Activated CD8-positive, alpha-beta memory T cell treated with anti-CD3 and anti-CD28 coated beads for 1 hour (primary cell): ENCODE measurements around the gene NUDT1.

Experiments
- DNase-seq, 2 donors: peaks; one replicate each; pipeline ENCODE4 v3.0.0-alpha.2; 2020; ENCODE audit warnings: low read depth in 1 of 2; ENCODE audit errors: extremely low read depth in 1 of 2

The NUDT1 gene

DNA sequence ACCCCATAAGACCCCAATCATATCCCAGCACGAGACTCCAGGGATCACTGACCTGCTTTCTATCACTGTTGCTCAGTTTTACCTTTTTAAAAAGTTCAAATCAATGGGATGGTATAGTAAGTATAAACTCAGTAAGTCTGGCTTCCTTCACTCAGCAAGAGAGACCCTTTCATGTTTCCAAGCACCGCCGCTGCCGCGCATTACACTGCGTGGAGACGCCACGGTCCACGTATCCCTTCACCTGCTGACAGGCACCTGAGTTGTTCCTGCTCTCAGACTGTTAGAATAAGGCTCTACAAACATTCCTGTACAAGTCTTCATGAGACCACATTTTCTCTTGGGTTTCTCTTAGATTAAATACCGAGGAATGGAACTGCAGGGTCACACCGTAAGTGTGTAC lies 37.6 kb upstream of the NUDT1 start:
- DNase-seq = no peak

DNA sequence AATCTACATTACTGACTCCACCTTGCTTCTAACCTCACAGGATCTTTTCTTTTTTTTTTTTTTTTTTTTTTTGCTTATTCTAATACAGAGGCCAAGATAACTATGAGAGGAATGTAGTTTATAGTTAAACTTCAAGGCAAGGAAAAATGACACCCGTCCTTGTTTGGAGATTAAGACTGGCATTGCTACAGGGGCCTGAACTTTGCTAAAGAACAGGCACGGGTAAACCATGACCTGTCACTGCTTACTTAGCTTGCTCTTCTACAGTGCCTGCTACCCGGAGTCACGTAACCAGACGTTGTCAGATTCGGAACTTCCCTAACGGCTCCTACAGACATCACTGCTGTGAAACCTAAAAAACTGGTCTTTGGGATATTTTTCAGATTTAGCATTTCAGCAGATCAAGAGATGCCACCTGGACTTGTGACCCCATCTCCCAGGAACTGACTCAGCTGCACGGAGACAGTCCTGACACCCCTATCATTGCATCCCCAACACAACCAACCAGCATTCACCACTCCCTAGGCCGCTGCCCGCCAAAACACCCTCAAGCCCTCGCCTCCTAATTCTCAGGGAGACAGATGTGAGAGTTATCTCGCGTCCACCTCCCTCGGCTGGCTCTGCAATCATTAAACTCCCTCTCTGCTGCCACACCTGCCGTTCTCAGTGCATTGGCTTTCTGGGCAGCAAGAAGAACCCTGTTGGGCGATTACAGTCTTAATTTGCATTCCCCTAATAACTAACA lies 36.8 kb upstream of the NUDT1 start:
- DNase-seq = no peak

DNA sequence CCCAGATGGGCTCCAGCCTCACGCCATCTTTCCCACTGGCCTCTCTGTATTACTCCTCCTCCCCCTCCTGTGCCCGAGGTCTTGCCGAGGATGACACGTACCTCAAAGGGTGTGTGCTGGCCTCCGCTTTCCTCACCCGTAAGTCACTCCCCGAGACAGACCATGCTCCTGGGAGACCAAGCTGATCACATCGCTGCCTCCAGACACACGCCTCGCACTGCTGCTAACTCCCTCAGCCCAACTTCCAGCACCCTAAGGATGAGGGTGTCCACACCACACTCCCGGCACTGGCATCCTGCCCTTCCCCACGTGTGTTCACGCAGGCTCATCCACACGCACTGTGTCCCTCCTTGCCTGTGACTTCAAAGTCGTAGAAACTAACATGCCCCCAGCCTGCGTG lies 33.3 kb upstream of the NUDT1 start:
- no peak for DNase-seq

DNA sequence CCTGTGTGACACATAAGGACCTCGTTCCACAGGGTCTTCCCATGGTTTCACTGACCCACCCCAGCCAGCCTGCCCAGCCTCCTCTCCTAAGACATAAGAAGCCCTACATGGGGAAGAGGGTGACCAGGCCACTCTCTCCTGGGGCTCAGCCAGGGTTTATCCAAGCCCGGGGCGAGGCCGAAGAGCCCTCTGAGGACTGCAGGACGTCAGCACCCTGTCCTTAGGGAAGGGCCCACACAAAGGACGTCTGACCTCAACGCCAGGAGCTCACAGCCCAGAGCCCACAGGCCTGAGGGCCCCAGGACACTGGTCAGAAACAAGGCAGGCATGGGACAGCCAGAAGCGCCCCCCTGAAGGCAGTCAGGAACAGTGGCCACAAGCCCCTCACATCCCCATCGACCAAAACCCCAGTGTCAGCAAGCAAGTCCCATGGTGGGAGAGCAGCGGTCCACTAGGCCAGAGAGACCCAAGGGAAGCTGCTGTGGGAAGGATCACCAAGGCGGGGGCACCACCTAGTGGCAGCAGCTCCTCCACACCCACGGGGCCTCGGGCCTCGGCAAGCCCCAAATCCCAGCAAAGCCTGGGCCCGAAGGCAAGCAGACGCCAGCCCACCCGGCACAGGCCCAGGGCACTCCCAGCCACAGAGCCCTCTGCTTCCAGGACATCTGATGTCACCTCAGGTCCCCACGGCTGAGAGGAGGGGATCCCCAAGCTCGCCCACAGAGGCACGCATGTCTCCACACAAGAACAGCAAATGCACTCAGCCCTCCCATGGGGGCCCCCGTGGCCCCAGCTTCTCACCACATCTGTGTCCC lies 32.7 kb upstream of the NUDT1 start:
- peak in 1 of 2 donors; percentile 24 for DNase-seq

DNA sequence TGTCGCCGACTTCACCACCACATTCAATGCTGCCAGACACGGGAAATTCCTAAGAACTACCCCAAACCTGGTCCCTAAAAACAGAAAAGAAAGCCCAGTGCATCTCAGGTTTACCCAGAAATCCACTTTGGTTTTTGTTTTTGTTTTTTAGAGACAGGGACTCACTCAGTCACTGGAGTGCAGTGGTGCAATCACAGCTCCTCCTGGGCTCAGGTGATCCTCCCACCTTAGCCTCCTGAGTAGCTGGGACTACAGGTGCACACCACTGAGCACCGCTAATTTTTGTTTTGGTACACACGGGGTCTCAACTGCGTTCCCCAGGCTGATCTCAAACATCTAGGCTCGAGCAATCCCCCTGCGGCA lies 32.1 kb upstream of the NUDT1 start:
- DNase-seq = no peak

DNA sequence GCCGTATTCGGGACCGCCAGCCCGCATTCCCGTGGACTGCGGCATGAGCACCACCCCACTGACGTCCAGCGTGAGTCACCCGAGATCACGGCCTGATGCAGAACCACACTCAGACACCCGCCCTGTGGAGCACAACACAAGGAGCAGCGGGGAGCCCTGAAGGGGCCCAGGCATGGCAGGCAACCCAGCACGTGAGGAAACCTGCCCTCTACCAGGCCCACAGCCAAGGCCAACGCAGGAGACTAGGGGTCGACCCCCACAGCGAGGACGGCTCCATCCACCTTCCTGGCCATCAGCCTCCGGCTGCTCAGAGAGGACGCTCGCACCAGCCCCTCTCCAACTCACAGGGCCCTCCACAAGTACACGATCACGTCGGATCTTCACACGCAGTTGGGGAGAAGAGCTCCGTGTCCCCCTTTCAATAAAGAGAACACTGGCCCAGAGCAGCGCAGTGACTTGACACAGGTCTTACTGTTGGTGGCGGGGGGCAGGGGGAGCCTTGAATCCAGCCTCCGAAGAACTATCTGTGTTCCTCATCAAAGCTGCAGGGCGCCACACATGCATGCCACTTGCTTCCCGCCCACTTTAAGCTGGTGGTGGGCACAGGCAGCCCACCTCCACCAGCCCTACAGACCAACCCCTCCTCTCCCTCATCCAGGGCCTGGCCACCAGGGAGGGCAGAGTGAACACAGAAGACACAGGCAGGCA lies 31.3 kb upstream of the NUDT1 start:
- no peak for DNase-seq

DNA sequence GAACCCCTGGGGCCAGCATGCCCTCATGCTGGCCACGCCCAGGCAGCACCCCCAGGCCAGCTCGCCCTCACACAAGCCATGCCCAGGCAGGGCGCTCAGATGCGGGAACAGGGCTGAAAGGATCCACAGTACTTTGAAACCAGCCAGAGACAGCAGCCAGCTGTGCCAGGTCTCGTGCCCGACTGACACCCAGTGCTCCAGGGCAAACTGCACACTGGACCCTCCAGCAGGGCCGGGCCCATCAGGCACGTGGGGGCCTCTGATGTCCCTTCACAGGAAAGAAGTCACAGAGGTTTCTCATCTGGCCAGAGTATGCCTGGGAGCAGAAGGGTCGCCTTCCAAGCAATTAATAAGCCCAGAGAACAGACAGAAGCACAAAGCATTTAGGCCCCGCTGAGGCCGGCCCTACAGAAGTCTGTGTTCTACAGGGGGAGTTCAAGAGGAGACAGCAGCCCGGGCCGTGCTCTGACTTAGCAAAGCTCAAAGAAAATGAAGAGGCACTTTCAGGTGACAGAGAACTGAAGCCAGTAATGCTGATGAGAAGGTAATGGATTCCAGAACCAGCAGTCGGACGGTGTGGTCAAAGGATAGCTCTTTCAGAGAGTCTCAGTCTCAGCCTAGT lies 30.7 kb upstream of the NUDT1 start:
- DNase-seq = no peak

DNA sequence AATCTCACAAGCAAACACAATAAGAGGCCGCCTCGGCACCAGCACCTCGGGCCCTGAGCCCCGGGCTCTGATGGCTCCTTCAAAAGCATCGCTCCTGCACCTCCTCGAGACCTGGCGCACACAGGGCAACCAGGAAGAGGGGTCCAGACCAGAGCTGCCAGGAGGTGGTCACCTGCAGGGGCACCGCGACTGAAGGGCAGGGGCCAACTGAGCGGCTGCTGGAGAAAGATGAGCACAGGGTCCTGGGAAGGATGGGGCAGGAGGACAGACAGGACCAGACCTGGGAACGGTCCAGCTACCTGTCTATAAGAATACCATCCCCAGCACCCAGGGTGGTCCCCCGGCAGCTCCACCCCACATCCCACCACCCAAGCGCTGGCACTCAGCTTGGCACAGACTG lies 30.1 kb upstream of the NUDT1 start:
- DNase-seq = no peak

DNA sequence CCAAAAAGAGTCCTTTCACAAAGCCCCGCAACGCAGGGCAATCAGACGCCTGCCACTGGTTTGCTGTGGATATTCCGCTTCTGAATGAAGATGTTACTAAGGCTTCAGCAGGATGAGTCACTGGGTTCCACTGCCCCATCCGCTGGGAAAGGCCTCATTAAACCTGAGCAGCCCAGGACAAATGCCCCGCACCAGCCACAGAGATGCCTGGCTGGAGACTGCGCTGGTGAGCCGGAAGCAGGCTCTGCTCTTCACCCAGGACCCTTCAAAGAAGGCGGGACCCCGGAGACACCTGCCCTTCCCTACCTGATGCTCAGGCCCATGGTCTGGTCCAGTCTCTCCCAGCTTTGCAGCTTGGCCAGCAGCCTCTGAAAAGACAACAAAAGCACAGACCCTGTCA lies 29.1 kb upstream of the NUDT1 start:
- no peak for DNase-seq

DNA sequence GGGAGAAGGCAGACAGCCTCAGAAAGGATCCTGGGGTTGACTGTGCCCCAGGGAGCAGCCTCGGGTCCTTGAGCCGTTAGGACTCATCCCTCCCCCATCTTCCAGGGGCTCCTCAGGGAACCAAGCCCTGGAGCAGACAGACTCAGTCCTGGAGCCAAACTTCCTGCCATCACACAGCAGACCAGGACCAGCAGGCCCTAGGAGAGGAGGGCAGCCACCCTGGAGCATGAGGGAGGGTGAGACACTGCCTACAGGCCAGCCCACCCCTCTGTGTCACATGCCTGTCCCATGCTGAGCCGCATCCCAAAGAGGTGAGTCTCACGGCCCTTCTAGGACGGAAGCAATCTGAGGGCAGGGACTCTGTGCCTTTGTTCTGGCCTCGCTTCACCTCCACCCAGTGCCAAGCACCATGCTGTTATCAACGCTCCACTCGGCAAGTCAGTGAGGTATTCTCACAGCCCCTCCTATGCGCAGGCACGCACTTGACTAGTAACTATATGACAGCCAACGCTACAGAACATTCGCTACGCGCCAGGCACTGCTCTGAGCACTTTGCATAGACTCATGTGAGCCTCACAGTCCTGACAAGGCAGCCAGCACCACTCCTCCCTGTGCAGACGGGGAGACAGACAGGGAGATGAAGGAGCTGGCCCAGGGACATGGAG lies 28.3 kb upstream of the NUDT1 start:
- no peak for DNase-seq

DNA sequence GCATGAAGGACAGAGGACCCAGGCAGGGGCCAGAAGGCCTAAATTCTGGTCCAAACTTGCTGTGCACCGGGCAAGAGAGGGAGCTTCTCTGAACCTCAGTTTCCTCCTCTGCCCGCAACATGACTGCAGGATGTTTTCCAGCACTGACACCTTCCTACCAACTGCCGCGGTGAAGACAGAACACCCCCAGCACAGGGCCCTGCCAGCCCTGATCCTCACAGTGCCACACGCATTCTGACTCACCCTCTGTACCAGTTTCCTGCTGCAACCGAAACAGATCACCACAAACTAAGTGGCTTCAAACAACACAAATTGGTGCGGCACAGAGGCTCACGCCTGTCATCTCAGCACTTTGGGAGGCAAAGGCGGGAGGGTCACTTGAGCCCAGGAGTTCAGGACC lies 27.4 kb upstream of the NUDT1 start:
- DNase-seq = no peak

DNA sequence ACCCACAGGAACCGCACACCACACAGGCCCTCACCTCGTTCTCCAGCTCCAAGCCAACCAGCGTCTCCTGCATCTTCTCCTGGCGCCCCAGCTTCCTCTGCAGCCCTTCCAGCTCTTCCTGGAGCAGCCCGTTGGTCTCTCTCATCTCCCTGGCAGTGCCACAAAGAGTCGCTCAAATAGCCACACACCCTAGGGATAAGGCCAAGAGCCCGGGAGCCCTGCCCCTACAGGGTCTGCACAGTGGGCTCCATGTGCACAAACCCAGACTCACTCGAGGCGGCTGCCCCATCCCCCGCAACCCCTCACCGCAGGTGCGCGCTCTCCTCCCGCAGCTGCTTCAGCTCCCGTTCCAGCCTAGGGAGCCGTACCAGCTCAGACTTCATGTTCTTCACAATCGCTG lies 26.2 kb upstream of the NUDT1 start:
- DNase-seq = no peak

DNA sequence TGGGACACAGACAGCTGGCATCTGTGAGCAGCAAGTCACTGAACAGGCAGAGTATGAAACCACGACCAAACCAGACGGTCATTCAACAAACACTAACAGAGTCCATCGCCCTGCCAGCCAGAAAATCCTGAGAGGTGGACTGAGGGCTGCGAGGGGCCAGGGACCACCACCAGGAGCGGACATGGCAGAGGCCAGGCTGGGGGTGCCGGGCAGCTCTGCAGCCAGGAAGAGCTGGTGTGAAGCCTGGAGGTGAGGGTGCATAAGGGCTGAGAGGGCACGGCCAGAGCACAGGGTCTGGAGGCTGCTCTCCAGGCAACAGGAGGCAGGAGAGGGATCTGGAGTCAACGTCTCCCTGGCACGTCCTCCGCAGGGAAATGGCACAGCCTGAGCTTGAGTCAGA lies 24.8 kb upstream of the NUDT1 start:
- no peak for DNase-seq

DNA sequence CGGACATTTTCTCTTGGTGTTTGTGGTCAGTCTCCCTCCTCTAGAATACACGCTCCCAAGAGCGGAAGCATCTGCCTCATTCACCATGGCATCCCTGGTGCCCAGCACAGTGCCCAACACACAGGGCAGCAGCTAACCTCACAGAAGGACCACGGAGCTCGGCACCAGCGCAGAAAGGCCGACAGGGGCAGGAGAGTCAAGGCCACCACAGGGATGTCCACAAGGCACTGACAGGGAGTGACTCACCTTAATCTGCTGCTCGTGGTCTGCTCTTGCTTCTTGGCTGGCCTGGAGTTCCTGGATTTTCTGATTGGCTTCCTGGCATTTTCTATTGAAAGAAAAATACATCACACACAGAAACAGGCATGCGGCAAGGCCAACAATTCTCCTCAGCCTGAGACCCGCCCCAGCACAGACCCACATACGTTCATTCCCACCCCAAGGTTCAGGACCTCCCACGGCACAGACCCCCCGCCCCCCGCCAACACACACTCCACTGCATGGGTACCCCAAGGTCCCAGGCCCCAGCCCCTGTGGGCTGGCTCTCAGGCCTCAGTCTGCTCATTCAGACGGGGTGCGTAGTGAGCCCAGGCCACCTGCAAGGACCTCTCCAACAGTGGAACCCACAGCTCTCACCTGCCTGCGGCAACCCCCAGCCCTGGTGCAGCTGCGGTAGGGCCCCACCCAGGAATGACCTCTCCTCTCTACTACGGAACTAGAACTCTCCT lies 24.1 kb upstream of the NUDT1 start:
- DNase-seq = no peak

DNA sequence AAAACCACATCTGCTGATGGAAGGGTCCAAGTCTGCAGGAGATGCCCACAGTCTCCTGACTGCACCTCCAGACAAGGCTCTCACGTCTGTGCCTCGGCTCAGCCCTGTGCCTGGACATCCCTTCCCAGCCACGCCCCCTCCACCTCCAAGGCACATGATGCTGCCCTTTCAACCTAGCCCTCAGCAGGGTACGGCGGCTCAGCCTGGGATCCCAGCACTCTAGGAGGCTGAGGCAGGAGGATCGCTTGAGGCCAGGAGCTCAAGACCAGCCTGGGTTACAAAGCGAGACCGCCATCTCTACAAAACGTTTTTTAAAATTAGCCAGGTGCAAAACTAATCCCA lies 23.6 kb upstream of the NUDT1 start:
- DNase-seq = no peak

DNA sequence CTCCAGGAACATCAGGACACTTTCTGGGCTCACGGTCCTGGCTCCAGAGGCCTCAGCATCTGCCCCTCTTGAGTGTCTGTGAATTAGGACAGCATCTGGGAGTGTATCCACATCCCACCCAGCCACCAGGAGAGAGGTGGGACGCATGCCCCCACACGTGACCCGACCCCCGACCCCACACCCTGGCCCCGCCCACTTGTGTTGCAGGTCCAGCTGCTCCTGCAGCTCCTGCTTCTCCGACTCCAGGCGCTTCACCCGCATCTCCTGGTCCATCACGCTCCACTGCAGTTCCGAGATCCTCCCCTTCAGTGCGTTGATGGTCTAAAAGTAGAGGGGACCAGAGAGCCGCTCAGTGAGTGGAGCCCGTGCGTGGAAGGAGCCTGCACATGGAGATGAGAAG lies 22.9 kb upstream of the NUDT1 start:
- DNase-seq = no peak

DNA sequence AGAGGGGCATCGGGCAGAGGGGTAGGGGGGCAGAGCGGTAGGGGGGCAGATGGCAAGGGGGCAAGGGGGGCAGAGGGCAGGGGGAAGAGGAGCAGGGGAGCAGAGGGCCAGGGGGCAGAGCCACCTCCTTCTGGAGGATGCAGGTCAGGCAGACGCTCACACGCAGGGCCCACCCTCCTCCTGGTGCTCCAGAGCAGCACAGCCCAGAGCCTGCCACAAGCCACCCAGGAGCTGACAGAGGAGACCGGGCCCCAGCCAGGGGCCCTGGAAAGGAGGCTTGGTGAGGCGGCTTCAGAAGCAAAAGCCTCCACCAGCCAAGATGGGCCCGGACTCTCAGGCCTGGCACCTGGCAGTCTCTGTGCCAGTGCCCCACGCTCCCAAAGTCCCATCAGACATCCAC lies 22.4 kb upstream of the NUDT1 start:
- DNase-seq = no peak

DNA sequence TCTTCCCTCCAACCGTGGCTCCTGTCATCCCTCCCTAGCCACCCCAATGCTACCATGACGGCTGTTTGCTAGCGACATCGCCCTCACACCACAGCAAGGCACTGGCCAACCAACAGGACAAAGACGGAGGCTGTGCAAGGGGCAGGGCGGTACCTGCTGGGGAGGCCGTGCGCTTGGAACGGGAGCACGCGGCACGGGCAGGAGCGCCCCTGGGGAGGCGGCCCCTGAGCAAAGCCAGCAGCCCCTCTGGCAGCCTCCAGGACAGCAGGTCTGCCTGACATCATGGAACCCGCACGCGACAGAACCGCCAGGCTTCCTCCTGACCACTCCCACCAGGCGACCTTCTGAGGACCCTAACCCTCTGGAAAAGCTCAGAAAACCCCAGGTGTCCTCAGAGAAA lies 22.0 kb upstream of the NUDT1 start:
- DNase-seq = no peak

DNA sequence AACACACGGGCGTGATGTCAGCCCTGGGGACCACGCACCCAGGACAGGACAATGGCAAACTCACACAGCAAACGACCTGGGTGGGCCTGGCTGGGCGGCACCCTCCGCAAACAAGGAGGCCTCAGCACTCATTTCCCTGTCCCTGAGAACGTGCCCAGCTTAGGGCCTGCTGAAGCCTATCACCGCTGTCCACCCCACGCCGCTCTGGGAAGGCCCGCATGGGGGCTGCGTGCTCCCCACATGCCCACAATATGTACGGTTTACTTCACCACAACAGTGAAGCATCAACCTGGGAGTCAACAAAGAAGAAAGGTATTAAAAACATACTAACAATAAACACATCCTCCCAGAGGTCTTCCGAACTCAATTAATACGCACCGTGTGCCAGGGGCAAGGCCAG lies 21.5 kb upstream of the NUDT1 start:
- DNase-seq = no peak

DNA sequence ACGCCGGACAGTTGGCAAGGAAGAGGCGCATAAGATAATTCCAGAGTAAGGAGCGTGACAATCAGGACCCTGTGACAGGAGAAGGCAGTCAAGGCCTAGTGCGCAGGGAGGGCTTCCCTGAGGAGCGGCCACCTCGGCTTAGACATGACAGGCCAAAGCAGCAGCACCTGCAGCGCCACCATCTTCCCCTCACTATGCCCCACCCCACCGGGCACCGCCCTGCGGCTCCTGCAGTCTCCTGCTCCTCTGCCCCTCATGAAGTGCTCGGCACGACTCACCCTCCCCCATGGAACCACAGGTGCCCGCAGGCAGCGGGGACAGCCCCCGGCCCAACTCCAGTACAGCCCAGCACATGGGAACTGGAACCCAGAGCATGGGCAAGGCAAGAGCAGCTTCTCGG lies 21.1 kb upstream of the NUDT1 start:
- DNase-seq = no peak

DNA sequence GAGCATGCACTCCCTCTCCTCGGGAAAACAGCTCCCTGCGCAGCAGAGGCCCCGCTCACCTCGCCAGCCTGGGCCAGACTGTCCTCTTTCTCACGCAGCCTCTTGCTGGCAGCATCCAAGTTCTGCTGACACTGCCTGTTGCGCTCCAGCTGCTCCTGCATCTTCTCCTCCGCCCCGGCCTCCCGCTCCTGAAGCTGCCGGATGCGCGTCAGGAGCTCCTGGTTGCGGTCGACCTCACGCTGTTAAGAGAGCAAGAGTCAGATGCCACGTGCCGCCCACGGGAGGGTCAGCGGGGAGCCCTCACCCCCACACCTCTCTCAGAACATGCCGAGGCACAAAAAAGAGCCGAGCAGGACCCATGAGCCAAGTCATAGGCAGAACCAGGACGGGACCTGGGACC lies 19.5 kb upstream of the NUDT1 start:
- no peak for DNase-seq
